Measurements from ENCODE around the gene PCTP.

- TF ChIP-seq CTCF (IDR thresholded peaks at IDR 0.05 in 4 of 5, conservative IDR thresholded peaks at IDR 0.05 in 1 of 5): no peak
- TF ChIP-seq POLR2A (IDR thresholded peaks at IDR 0.05): no peak
Observed at GRCh38 chr17:55737976-55738501, 12.8 kb upstream of the PCTP start.

Measured in gastrocnemius medialis (tissue), 4 donors.